Retinal pigment epithelial cell (primary cell): ENCODE data around the gene SPTY2D1.

Experiments
- DNase-seq: peaks from one replicate; pipeline ENCODE4 v3.0.0-alpha.2; 2010; ENCODE audit warnings: low read depth
- H3K4me3 ChIP-seq: 2 replicates; pipeline ENCODE4 v1.5.1; 2011; ENCODE audit warnings: mild to moderate bottlenecking, low read length, control low read depth, moderate library complexity
- TF ChIP-seq, protein P1 (sequence below): conservative IDR thresholded peaks from 2 replicates; pipeline ENCODE4 v1.5.1; 2011; ENCODE audit warnings: low read depth, low read length, control low read depth, inconsistent platforms

Gene SPTY2D1

DNA sequence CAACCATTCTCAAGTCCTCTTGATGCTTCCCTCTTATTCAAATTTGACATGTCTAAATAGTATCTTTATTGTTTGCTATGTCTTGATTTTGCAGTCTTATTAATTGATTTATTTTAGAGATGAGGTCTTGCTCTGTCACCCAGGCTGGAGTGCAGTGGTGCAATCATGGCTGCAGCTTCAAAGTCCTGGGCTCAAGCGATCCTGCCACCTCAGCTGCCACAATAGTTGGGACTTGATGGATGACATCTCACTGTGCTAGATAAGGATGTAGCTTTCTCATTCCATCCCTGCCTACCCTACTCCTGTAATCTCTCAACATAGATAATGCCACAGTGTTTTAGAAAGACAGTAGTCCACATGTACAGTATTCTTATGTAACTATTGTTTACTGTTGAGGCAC, 7.5 kb upstream of the SPTY2D1 start:
- no peak for DNase-seq
- TF ChIP-seq, protein P1, sequence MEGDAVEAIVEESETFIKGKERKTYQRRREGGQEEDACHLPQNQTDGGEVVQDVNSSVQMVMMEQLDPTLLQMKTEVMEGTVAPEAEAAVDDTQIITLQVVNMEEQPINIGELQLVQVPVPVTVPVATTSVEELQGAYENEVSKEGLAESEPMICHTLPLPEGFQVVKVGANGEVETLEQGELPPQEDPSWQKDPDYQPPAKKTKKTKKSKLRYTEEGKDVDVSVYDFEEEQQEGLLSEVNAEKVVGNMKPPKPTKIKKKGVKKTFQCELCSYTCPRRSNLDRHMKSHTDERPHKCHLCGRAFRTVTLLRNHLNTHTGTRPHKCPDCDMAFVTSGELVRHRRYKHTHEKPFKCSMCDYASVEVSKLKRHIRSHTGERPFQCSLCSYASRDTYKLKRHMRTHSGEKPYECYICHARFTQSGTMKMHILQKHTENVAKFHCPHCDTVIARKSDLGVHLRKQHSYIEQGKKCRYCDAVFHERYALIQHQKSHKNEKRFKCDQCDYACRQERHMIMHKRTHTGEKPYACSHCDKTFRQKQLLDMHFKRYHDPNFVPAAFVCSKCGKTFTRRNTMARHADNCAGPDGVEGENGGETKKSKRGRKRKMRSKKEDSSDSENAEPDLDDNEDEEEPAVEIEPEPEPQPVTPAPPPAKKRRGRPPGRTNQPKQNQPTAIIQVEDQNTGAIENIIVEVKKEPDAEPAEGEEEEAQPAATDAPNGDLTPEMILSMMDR = no peak
- H3K4me3 ChIP-seq = no peak overlapping the region

DNA sequence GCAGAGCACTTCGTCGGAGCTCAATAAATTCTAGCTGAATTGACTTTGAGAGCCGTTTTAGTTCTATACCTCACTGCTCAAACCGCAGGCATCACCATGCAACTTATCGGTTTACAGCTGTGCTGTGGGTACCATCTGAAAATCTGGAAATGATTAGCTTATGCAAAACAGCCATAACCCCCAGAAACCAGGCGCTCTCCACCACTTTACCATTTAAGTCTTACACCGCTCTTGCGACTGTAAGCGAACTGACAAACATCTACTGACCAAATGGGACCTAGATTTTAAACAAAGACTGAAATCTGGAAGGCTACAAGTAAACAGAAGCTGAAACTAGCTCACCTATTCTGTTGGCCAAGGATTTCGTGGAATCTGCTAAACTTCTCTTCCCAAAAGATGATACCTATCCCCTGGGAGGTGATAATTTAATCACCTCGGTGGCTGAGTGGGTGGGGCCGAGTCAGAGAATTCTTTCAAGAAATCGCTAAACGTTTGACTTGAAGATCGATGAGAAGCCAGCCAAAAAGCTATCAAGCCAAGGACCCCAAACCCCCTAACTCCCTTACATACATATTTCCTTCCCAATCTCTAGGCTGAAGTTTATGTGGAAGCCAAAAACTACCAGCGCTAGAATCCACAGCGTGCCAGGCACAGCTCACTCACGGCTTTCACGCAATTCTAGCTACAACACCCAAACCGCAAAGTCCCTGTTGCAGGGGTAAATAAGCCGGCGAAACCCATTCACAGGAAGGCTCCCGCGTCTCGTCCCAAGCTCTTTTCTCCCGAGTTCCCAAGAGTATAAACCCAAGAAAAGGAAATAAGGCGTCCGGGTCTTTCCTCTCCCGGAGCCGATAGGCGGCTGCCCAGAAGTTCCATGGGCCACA, 644 bp downstream of the SPTY2D1 start:
- peak overlapping the region; percentile 99 for H3K4me3 ChIP-seq
- DNase-seq = peak; percentile 2
- TF ChIP-seq, protein P1 = no peak

DNA sequence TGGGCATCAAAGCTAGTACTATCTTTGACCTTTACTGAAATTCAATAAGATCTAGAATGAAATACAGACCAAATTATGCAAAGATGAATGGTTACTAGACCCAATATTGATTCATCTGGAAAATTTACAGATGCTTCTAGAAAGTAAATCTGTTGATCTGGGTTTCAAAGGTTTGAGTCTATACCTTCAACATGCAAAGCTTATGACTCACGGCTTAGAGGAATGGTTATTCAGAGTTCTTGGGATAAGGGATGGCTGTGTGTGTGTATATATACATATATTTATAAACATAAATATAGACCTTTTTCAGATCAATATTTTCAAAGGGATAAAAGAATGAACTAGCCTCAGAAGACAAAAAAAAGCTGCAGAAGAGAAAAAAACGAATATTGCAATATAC, 1.3 kb downstream of the SPTY2D1 start:
- H3K4me3 ChIP-seq = peak overlapping the region; percentile 99
- no peak for DNase-seq
- TF ChIP-seq, protein P1 = no peak

DNA sequence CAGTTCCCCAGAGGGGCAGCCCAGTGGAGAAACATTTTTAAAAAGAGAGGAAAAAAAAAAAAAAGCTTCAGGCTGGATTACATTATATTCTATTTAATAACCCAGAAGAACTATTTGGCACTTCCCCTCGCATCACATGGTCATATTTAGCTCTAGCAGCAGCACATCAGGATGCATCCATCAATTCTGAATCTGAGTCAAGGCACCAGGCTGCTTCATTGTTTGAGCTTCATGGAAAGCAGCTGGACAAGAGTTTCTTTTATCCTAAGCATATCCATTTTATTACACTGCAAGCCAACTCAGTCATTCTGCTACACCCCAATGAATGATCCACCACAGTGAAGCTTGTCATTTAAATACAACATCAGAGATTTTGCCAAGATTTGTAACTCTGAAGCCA, 10.0 kb downstream of the SPTY2D1 start:
- TF ChIP-seq, protein P1 = no peak
- no peak overlapping the region for H3K4me3 ChIP-seq
- DNase-seq = no peak

DNA sequence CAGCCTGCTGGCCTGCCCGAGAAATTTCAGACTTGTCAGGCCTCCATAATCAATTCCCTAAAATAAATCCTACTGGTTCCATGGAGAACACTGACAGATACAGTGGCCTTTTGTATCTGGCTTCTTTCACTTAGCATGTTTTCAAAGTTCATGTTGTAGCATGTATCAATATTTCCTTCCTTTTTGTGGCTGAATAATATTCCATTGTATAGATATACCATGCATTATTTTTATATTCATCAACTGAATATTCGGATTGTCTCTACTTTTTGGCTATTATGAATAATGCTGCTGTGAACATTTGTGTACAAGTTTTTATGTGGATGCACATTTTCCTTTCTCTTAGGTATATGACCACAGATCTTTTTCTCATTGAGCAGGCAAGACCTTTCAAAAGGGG, 10.4 kb downstream of the SPTY2D1 start:
- DNase-seq = no peak
- TF ChIP-seq, protein P1 = no peak
- H3K4me3 ChIP-seq = no peak overlapping the region

DNA sequence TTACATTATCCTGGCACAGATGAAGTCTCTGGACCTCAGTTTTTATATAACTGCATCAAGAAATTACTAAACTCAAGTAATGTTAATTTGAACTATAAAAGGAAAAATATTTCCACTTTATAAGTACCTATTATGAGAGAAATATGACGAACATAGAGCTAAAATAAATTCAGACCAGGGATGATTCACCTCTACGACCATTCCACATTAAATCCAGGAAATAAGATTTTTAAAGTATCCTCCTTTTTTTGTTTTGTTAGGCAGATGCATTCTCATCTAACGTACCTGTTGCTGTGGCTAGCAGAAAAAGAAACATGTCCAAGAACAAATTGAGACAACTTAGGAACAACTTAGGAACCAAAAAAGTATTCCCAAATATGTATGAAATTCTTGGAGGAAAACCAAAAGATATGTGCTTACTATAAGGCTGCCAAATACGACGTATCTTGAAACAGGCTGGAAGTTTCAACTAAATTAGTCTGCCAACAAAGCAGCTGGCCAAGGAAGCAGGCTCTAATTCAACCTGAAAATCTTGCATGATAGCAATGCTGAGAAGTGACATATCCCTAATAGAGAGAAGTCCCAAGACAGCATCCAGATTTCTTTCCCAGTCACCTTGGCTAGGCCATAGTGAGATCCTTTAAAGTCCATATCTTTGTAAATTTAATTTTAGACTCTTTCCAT, 15.7 kb downstream of the SPTY2D1 start:
- H3K4me3 ChIP-seq = no peak overlapping the region
- DNase-seq = no peak
- TF ChIP-seq, protein P1 = no peak
